Ishikawa (cell line): ENCODE measurements around the gene SBF1.

ENCODE experiments used
- CREB1 ChIP-seq: IDR thresholded peaks from 2 replicates; pipeline ENCODE4 v1.6.1; 2012; ENCODE audit warnings: low read depth
- MAX ChIP-seq: IDR thresholded peaks from 2 replicates; pipeline ENCODE4 v1.6.1; 2012
- YY1 ChIP-seq: IDR thresholded peaks from 2 replicates; pipeline ENCODE4 v1.6.1; 2012; ENCODE audit warnings: low read depth

GRCh38 chr22:50414476-50415248, 60.2 kb downstream of the SBF1 start:
- TF ChIP-seq MAX (no peak), CREB1 (no peak), YY1 (no peak)
